ENCODE data around the gene PRR36. TPM values are rescaled to one million over a fixed set of nuclear protein-coding genes. Genes with fewer than 3 reads are reported as not detected.
A peak's percentile ranks its signal among the peaks of the same experiment; 100 is the strongest.

The PRR36 gene
- total RNA-seq, 1 experiment from 2014 or later, result 21.9 TPM

GRCh38 chr19:7914598-7915045 is 40.4 kb upstream of the PRR36 start, which contains the start of gene TGFBR3L:
Gene TGFBR3L, plus strand, starts transcription at chr19:7914830.
- Mint-ChIP-seq H3K27ac (no peak within 1 kb of the TSS), H3K36me3 (peaks cover 11% of the 10 kb centered on the region), H3K4me3 (peak within 1 kb of the TSS; percentile 58), H3K9me3 (no peaks in the 10 kb centered on the region), H3K4me1 (peaks cover 4% of the 10 kb centered on the region), H3K27me3 (ENCODE audit: low read depth) (peaks cover 51% of the 10 kb centered on the region)
- ATAC-seq, result no peak
- ChIA-PET POLR2A (interaction anchor here (1.5 kb wide), 1 partner anchor 13 kb away, joined by 3 read pairs; no protein-coding TSS in a partner anchor), CTCF (interaction anchor here (0.6 to 2.5 kb wide), 4 partner anchors 26 to 61 kb away, joined by 3 to 7 read pairs (median 4); partner anchors contain the start of gene LRRC8E)
- no peak for DNase-seq (ENCODE audit: low spot score)
- TF ChIP-seq ZNF317 (CRISPR knock-in tag; IDR thresholded peaks at IDR 0.05; ENCODE audit: borderline replicate concordance, low read depth), result no peak
- no peak for TF ChIP-seq CTCF (IDR thresholded peaks at IDR 0.05)
- no peak for TF ChIP-seq TCF7 (CRISPR knock-in tag; IDR thresholded peaks at IDR 0.05; ENCODE audit: low read depth)
- no peak for TF ChIP-seq ZNF416 (CRISPR knock-in tag; IDR thresholded peaks at IDR 0.05)
- TF ChIP-seq FOXP4 (CRISPR knock-in tag; IDR thresholded peaks at IDR 0.05), result no peak
- TF ChIP-seq IRF2 (CRISPR knock-in tag; IDR thresholded peaks at IDR 0.05; ENCODE audit: borderline replicate concordance, low read depth), result no peak
- TF ChIP-seq NFYB (CRISPR knock-in tag; conservative IDR thresholded peaks at IDR 0.05; ENCODE audit: low read depth), result no peak
- TF ChIP-seq ZNF425 (CRISPR knock-in tag; conservative IDR thresholded peaks at IDR 0.05), result no peak
- TF ChIP-seq ARID4B (CRISPR knock-in tag; IDR thresholded peaks at IDR 0.05; ENCODE audit: borderline replicate concordance), result no peak
- TF ChIP-seq IRF1 (CRISPR knock-in tag; IDR thresholded peaks at IDR 0.05), result no peak
- TF ChIP-seq ZNF232 (CRISPR knock-in tag; IDR thresholded peaks at IDR 0.05), result no peak
- TF ChIP-seq E2F4 (CRISPR knock-in tag; IDR thresholded peaks at IDR 0.05; ENCODE audit: borderline replicate concordance, low read depth), result no peak
- no peak for TF ChIP-seq ZNF396 (CRISPR knock-in tag; IDR thresholded peaks at IDR 0.05; ENCODE audit: borderline replicate concordance)
- no peak for TF ChIP-seq USF2 (CRISPR knock-in tag; IDR thresholded peaks at IDR 0.05)
- no peak for TF ChIP-seq ETV6 (CRISPR knock-in tag; IDR thresholded peaks at IDR 0.05)
- TF ChIP-seq NR1H2 (CRISPR knock-in tag; IDR thresholded peaks at IDR 0.05), result no peak
- TF ChIP-seq ZBTB43 (CRISPR knock-in tag; IDR thresholded peaks at IDR 0.05), result no peak
- no peak for TF ChIP-seq FOXK1 (CRISPR knock-in tag; IDR thresholded peaks at IDR 0.05)
- TF ChIP-seq ZNF512 (CRISPR knock-in tag; IDR thresholded peaks at IDR 0.05; ENCODE audit: borderline replicate concordance), result no peak
